GM18909 (cell line): ENCODE results near the gene UMODL1.
"Not testable (repeated sequence)": the region's sequence is repeated elsewhere in the genome, so short reads cannot be mapped to it uniquely, and the experiment has no call there.

ENCODE experiments used
- ATAC-seq: cut with Tn5 transposase; IDR thresholded peaks from one replicate; pipeline ENCODE4 v1.9.1; 2021; ENCODE audit warnings: mild to moderate bottlenecking; ENCODE audit not compliant: unreplicated experiment, poor library complexity

Gene UMODL1

DNA sequence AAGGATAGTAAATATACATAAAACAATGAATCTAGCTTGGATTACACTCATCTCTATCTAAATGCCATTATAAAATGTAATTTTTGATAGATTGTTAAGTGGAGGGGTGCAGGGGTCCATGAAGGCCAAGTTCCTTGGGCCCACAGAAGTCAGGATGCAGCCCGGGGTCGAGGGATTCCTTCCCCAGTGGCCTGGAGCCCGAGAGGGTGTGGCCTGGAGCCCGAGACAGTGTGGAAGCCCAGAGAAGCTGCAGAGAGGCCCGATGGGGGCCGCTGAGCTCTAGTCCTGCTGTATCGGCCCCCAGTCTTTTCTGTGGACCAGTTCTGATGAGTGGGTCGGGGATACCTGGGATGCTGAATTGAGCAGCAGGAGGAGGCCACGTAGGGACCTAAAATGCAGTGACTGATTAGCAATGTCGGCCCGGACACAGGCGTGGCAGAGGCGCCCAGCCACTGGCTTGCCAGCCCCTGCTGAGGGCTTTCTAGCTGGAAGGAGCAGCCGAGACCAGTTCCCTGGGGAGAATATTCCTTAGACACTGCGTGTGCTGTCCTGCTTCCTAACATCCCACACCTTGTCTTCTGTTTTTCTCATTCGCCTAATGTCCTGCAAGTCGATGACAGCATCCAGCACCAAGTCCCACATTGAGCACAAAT lies 38.9 kb downstream of the UMODL1 start:
- ATAC-seq, result no peak

DNA sequence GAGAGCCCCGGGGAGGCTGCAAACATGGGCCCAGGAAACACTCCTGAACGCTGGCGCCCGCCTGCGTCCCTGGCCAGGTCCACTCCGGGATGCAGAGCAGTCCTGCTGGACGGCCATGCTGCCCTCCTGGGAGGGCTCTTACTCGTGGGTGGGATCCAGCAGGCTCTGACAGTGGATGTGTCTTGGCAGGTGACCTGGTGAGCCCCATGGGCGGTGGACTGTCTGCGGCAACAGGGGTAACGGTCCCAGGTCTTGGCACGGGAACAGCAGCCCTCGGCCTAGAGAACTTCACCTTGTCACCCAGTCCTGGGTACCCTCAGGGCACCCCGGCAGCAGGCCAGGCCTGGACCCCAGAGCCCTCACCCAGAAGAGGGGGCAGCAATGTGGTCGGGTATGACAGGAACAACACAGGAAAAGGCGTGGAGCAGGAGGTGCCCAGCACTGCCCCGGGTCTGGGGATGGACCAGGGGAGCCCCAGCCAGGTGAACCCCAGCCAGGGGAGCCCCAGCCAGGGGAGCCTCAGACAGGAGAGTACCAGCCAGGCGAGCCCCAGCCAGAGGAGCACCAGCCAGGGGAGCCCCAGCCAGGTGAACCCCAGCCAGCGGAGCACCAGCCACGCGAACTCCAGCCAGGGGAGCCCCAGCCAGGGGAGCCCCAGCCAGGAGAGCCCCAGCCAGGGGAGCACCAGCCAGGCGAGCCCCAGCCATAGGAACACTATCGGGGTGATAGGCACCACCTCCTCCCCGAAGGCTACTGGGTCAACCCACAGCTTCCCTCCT lies 39.8 kb downstream of the UMODL1 start:
- ATAC-seq, result no peak

DNA sequence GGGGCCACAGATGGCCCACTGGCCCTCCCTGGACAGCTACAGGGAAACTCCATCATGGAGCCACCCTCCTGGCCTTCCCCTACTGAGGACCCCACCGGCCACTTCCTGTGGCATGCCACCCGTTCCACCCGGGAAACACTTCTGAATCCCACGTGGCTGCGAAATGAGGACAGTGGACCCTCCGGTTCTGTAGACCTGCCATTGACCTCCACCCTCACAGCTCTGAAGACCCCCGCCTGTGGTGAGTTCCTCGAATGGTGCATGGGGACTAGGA lies 40.3 kb downstream of the UMODL1 start:
- no peak for ATAC-seq

DNA sequence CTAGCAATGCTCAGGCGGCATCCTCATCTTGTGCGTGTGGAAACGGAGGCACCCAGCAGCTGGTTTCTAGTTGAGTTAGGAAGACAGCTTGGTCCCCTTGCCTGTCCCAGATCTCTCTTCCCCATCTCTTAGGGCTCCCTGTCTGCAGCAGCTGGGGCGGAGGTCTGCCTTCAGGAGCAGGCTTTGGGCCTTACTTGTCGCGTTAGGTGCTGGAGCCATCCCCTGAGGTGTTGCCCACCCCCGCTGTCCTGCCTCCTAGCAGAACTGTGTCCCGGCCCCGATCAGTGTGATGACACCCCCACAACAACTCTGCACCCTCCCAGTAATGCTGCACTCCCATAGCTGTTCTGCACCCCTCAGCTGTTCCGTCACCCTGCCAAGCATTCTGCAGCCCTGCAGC lies 40.7 kb downstream of the UMODL1 start:
- no peak for ATAC-seq

DNA sequence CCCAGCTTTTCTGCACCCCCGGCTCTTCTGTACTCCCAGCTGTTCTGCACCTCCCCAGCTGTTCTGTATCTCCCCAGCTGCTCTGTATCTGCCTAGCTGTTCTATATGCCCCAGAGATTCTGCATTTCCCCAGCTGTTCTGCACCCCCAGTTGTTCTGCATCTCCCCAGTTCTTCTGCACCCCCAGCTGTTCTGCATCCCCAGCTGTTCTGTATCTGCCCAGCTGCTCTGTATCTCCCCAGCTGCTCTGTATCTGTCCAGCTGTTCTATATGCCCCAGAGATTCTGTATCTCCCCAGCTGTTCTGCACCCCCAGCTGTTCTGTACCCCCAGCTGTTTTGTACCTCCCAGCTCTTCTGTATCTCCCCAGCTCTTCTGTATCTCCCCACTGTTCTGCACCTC lies 41.1 kb downstream of the UMODL1 start:
- ATAC-seq, result no peak

DNA sequence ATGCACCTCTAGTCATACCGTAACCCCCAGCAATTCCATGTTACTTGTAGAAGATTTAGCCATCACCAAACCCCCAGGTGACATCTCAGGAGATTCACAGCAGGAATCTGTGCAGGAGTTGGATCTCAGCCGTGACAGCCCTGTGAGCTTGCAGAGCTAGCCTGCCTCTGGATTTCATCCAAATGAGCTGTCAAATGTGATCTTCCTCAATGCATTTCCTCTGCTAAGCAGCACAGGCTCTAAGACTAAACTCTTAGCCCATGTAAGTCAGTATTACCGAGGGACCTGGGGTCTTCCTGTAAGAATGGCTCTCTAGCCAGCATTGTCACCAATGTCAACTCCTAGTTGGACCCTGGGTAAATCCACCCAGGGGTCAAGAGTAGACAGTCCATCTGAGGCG lies 41.7 kb downstream of the UMODL1 start:
- no peak for ATAC-seq

DNA sequence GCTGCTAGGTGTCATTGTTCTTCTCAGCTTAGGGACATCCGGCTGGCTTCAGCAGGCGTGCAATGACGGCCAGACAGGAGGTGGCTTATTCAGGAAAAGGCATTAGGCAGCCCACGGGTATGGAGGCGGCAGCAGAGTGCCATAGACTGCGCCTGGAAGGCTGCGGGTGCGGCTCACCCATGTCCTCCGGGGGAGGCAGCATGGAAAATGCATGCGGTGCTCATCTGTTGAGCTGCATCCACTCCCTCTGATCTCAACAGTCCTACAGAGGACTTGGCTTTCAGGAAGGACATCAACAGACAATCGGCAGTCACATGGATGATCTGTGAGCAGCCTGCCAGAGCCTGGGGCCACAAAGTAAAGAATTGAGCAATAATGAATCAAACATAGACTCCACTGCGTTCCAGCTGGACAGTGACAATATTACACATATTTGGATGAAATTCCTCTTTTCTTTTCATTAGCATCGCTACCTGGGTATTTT lies 42.9 kb downstream of the UMODL1 start:
- no peak for ATAC-seq

DNA sequence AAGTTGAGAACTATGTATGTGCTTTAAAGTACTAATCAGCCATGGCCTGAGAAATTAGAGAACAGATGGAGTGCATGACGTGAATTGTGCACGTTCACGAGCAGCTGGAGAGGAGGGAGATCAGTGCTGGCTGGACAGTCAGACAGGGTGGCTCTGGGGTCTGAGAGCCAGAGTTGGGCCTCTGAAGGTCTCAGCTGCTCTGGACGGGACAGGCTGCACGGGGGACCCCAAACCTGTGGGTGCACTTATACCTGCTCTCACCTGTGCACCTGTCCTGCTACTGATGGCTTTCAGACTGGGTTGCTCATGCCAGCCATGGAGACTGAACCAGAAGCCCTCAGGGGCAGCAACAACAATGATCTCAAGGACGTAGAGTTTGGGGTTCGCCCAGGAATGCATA lies 43.5 kb downstream of the UMODL1 start:
- no peak for ATAC-seq

DNA sequence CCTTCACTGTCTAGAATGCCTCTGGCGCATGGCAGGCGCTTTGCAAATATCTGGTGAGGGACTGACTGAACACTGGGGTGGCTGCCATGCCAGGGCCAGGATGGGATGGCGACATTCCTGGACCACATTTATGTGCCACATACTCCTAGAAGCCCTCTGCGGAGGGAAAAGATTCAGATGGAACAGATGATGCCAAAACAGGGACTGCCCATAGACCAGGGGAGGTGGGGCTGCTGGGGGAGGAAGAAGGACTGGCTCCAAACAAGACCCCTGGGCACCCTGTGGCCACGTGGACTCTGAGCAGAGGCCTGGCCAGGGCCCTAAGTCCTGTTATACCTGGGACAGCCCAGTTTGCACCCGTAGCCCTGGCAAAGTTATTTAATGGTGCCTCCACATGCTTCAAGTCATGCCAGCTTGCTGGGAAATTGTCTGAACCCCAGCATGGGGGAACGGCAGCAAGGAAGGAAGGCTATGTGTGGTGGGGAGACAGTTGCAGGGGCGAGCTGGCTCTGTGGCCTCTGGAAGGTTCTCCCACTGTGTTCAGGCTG lies 44.1 kb downstream of the UMODL1 start:
- ATAC-seq, result no peak

DNA sequence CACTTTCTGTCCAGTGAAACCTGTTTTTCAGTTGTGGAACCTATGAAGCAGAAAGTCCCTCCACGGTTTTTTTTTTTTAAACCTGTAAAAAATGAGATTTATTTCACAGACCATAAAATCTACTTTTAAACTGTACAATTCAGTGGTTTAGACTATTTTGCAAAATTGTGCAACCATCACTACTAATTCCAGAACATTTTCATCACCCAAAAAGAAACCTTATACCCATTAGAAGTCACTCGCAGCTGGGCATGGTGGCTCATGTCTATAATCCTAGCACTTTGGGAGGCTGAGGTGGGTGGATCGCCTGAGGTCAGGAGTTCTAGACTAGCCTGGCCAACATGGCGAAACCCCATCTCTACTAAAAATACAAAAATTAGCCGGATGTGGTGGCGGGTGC lies 45.4 kb downstream of the UMODL1 start:
- ATAC-seq, result not testable (repeated sequence)

DNA sequence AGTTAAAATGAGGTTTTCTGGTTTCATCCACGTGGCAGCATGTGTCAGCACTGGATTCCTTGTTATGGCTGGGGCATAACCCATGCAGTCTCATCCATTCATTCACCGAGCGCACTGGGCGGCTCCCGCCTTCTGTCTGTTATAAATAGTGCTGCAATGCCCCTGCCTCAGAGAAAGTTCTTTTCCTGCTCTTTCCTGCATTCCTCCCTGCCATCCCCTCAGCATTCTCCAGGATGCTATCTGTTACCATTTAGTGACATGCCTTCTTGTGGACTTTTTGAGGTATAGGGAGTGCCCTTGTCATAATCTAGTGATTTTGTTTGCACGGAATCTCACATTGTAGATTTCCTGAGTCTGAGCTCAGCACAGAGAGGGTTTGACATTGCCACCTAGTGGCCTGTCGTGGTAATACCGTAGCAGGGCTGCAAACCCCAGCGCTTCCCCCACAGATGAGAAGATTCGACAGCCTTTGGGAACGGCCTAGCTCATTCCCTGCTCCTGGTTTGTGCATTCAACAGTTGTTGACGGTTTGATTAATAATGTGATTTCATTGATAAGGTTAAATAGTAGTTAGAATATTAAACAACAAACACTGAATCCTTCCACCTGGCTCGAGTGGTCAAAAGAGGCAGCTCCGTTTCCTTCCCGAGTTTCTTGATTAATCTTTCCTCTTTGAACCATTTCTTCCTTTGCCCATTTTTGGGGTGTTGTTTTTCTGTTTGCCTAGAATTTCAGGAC lies 46.3 kb downstream of the UMODL1 start:
- no peak for ATAC-seq

DNA sequence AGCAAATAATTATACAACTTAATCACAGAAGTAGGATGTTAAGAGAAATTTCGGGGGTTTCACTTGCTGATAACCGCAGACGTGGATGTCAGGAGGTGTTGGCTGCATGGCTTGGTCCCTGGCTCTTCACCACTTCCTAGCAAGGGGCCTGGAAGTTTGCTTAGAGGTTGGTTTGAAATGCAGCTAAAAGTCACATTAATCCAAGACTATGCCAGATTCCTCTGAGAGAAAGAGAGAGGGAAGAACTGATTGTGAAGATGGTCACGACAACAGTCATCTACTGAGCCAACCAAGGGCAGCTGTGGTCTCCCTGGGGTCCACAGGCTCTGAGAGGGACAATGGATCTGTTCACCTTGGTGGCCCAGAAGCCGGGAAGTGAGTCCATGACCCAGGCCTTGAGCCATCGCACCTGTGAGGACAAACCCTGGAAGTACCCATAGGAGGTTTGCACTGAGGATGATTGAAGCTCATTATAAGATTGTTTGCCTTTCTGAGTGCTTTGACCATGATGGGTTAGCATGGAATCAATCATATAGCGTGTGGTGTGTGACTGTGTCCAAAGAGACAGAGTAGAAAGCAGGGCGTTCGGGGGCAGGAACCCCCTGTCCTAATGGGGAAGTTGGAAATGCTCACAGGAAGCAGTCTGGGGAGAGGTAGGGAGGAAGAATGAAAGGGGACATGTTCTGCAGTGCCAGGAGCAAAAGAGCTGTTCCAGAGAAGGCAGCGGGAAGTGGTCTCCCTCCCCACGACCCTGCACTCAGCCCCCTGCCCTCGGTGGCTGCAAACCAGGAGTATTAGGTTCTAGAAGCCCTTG lies 47.1 kb downstream of the UMODL1 start:
- no peak for ATAC-seq

DNA sequence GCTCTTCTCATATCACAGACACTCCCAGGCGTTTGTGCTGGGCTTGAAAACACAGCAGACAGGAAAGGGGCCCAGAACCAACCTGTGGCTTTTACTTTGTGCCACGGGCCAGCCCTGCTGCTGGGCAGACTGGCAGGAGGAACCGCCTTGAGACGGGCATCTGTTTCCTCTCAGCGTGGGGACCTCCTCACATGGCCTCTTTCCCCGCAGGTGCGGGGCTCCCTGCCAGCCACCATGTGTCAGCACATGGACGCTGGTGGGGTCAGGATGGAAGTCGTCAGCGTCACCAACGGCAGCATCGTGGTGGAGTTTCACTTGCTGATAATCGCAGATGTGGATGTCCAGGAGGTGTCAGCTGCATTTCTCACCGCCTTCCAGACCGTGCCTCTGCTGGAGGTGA lies 47.8 kb downstream of the UMODL1 start:
- ATAC-seq, result no peak

DNA sequence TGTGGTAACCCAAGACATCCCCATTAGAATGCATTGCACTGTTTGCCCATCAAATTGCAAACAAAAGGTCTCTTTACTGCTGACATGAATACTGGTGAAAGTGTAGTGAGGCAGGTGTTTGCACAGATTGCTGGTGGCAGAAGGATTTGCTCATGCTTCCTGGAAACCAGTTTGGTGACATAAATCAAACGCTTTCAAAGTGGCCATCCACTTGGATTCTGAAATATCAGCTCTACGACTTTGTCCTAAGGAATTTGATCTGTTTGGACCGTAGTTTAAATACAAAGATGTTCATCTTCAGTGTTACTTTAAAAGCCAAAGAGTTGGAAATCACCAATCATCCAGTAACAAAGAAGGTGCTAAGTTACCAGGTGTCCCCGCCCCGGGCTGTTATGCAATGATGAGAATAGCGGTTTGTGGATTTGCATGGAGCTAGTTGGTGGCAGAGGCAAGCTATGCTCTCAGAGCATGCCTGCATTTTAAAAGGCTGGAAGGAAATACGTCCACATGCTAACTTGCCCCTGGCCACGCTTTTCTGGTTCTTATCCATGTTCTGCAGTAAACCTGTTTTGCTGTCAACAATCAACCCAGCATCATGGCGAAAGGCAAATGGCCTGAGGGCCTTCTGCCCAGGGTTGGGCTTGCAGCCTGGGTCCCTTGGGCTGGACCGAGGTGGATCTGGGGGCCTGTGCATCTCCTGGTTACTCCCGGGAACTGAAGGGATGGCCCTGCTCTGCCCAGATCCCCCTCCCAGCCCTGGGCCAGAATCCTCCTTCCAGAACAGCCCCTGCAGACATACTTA lies 49.2 kb downstream of the UMODL1 start:
- ATAC-seq, result no peak

DNA sequence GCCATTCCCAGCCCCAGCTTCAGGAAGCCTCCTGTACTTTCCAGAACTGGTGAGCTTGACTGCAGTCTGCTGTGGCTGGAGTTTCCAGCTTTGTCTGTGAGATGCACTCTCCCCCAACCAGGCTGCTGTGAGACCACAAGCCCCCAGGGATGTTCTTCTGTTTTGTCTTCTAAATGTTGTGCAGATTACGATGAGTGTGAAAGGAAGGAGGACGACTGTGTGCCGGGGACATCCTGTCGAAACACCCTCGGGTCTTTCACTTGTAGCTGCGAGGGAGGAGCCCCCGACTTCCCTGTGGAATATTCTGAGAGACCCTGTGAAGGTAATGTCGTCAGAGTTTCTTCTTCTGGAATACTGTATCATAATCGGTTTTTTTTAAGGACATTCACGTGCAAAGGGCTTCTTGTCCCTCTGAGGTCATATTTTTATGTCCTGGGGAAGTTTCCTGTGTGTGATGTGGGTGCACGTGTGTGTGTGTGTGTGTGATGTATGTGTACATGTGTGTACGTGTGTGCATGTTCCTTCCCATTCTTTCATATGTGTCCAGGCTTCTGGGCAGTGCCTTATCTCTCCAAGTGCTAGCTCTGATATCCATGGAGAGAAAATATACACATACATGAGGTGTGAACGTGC lies 49.9 kb downstream of the UMODL1 start:
- ATAC-seq, result no peak

DNA sequence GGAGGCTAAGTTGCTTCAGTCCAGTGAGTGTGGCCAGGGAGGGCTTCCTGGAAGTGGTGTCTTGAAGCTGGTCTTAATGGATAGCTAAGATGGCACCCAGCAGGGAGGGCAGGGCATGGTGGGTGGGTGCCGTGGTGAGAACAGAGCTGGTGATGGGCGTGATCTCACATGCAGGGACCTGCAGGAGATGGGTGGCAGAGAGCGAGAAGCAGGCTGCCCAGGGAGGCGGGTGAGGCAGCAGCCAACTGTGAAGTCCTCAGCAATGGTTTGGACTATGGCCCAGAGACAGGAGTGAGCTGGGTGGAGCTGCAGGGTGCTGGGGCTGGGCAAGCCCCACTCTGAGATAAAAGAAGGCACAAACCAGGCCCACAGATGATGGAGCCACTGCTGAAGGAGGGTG lies 50.7 kb downstream of the UMODL1 start:
- no peak for ATAC-seq

DNA sequence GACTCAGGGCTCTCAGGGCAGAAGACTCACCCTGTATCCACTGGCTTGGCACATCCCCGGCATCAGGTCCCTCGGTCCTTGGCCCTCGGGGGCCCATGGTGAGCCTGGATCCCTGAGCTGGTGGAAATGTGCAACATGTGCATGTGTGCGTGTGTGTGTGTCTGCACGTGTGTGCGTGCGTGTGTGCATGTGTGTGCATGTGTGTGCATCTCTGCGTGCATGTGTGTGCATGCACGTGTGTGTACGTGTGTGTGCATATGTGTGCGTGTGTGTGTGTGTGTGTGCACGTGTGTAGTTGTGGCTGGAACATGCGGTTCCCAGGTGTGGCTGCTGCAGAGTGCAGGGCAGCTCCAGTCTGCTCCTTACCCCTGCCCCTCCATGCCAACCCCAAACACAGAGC lies 51.3 kb downstream of the UMODL1 start:
- ATAC-seq, result no peak

DNA sequence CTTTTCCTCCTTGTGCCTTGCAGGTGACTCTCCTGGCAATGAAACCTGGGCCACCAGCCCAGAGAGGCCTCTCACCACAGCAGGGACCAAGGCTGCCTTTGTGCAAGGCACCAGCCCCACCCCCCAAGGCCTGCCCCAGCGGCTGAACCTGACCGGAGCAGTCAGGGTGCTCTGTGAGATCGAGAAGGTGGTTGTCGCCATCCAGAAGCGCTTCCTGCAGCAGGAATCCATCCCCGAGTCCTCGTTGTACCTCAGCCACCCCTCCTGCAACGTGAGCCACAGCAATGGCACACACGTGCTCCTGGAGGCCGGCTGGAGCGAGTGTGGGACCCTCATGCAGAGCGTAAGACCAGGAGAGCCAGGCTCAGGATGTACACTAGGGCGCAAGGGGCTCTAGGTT lies 51.7 kb downstream of the UMODL1 start:
- ATAC-seq, result no peak

DNA sequence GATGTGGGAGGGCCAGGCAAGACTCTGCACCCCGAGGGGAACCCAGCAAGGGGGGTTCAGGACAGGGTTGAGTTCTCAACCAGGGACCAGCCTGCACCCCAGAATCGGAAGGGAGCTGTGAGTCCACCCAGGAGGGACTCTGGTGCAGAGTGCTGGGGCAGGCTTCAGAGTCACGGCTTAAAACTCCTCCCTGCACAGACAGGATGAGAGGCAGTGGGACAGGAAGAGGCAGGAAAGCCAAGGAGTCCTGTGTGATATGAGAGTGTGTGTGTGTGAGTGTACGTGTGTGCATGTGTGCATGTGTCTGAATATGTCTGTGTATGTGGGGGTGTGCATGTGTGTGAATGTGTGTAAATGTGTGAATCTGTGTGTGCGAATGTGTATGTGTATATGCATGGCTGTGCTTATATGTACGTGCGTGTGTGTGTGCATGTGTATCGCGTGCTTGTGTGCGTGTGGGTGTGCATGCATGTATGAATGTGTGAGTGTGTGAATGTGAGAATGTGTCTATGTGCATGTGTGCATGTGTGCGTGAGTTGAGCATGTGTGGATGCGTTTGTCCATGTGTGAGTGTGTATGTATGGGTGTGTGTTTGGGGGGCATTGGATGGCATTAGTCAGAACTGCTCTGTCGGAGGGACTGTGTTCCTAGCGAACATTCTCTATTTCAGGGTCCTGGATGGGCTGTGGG lies 52.2 kb downstream of the UMODL1 start:
- ATAC-seq, result no peak
